Adipocyte (in vitro differentiated cells): ENCODE results near the gene CTR9.

Experiments used
- DNase-seq: peaks from one replicate; pipeline ENCODE4 v3.0.0-alpha.2; 2015; ENCODE audit warnings: low read depth
- H3K27me3 ChIP-seq: replicated peaks from 2 replicates; pipeline ENCODE4 v1.7.0; 2013; ENCODE audit warnings: mild to moderate bottlenecking, low read length, moderate library complexity; ENCODE audit not compliant: control insufficient read depth, insufficient read depth
- H3K36me3 ChIP-seq: 2 replicates; pipeline ENCODE4 v1.7.0; 2013; ENCODE audit warnings: low read length, mild to moderate bottlenecking, moderate library complexity; ENCODE audit not compliant: control insufficient read depth, insufficient read depth, severe bottlenecking
- H3K4me1 ChIP-seq: 2 replicates; pipeline ENCODE4 v1.7.0; 2013; ENCODE audit warnings: mild to moderate bottlenecking, low read length, moderate library complexity; ENCODE audit not compliant: control insufficient read depth, insufficient read depth
- H3K4me3 ChIP-seq: 2 replicates; pipeline ENCODE4 v1.7.0; 2013; ENCODE audit warnings: mild to moderate bottlenecking, low read length, moderate library complexity
- H3K9ac ChIP-seq: 2 replicates; pipeline ENCODE4 v1.7.0; 2013; ENCODE audit warnings: mild to moderate bottlenecking, low read length, moderate library complexity
- H3K9me3 ChIP-seq: 2 replicates; pipeline ENCODE4 v1.7.0; 2013; ENCODE audit warnings: mild to moderate bottlenecking, low read length, moderate library complexity; ENCODE audit not compliant: control insufficient read depth

Gene CTR9

DNA sequence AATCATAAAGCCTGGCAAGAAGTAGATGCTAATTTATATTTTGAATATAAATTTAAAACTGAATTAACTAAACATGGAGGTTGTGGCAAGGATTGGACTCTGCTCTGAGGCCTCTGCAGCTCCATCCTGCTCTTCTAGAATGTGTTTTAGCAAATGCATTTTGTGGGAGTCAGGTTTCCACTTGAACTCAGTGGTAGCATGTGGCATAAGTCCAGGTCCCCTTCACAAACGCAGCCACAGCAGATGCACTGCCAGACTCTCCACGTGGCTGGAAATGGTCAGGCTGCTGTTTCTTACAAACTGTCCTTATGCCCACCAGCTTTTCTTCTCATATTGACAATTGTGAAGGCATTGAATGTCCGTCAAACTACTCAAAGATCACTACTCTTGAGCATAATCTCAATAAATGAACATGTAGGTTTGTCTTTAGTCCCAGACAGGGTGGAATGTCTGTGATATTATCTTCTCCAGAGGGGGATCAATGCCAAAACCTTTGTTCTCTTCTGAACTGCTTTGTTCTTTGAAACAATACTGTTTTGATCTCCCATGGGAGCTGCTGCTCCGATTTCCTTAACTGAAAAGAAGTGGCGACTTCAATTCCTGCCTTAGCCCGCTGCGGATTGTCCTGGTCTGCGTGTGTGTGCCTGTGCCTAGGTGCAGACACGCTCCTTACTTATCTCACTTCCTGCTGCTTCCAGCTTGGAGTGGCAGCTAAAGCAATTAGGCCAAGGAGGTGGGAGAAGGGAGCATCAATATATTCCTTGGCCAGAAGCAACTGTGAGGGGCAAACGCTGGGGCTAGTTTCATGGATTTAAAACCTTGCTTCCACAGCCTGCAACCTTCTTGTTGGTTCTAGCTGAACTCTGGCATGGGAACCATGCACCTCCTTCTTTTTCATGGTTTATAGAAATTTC, 33.4 kb downstream of the CTR9 start:
- Histone ChIP-seq H3K4me3 (no peak overlapping the region), H3K36me3 (peaks cover 11% of the 10 kb centered on the region), H3K4me1 (peaks cover 4% of the 10 kb centered on the region), H3K27me3 (no peaks in the 10 kb centered on the region), H3K9ac (no peak overlapping the region), H3K9me3 (no peaks in the 10 kb centered on the region)
- no peak for DNase-seq

DNA sequence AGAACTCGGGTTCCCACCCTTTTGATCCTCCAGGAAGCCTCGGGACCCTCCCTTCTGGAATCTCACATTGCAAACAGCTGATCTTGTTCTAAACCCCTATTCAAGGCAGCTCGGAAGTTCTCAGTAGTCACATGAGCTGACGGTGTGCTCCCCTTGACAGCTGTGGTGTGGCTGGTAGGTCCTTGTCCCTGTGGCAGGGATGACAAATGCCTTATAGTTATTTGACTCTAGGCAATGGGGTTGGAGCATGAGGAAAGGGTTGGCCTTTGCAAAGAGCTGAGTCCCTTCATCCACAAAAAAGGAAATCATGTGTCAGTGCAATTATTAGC, 34.1 kb downstream of the CTR9 start:
- no peak for DNase-seq
- Histone ChIP-seq H3K9me3 (no peaks in the 10 kb centered on the region), H3K36me3 (peaks cover 4% of the 10 kb centered on the region), H3K4me3 (no peak overlapping the region), H3K27me3 (no peaks in the 10 kb centered on the region), H3K9ac (no peak overlapping the region), H3K4me1 (no peaks in the 10 kb centered on the region)

DNA sequence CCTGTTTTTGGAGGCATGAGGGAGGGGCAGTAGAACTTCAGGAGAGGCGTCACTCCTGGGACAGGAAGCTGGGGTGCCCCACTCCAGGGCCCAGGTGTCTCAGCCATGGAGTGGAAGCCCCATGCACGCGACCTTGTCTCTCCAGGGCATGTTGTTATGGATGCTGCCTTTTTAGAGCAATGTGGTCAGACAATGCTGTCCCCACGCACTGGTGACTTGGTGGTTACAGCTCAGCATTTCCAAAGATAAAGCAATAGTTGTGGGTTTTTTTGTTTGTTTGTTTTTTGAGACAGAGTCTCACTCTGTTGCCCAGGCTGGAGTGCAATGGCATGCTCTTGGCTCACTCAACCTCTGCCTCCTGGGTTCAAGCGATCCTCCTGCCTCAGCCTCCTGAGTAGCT, 35.4 kb downstream of the CTR9 start:
- no peak for DNase-seq
- Histone ChIP-seq H3K4me3 (no peak overlapping the region), H3K27me3 (no peaks in the 10 kb centered on the region), H3K4me1 (no peaks in the 10 kb centered on the region), H3K36me3 (no peaks in the 10 kb centered on the region), H3K9ac (no peak overlapping the region), H3K9me3 (no peaks in the 10 kb centered on the region)

DNA sequence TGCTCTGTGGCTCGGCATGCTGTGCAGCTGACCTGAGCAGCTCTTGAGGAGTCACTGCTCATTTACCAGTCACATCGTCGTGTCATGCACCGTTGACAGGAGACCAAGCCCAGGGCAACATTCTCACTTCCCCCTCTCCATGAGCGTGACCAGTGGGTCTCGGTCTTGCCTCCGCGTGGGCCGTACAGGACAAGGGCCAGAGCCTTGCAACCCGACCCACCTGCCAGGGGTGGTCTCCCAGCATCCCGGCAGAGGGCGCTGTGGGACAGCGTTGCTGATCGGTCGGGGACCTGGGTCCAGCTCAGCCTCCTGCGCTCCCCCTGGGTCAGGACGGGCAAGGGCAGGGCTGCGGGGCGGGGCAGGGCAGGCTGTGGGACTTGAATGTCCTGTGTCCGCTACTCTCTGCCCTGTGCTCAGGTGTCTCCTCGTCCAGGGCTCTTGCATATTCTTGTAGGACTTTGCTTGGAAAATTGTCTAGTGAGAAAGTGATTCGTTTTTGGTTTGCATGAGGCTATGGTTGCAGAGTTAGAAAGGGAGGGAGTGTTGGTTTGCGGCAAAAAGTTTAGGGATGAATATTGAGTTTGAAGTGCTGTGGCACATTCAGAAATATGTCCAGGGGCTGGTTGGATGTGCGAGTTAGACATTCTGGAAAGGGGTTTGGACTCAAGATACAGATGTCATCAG, 41.5 kb downstream of the CTR9 start:
- peak; percentile 93 for DNase-seq
- no peak overlapping the region for H3K4me3 ChIP-seq
- peaks cover 7% of the 10 kb centered on the region for H3K4me1 ChIP-seq
- H3K36me3 ChIP-seq: peaks cover 18% of the 10 kb centered on the region
- H3K27me3 ChIP-seq: no peaks in the 10 kb centered on the region
- H3K9ac ChIP-seq: no peak overlapping the region
- H3K9me3 ChIP-seq: no peaks in the 10 kb centered on the region

DNA sequence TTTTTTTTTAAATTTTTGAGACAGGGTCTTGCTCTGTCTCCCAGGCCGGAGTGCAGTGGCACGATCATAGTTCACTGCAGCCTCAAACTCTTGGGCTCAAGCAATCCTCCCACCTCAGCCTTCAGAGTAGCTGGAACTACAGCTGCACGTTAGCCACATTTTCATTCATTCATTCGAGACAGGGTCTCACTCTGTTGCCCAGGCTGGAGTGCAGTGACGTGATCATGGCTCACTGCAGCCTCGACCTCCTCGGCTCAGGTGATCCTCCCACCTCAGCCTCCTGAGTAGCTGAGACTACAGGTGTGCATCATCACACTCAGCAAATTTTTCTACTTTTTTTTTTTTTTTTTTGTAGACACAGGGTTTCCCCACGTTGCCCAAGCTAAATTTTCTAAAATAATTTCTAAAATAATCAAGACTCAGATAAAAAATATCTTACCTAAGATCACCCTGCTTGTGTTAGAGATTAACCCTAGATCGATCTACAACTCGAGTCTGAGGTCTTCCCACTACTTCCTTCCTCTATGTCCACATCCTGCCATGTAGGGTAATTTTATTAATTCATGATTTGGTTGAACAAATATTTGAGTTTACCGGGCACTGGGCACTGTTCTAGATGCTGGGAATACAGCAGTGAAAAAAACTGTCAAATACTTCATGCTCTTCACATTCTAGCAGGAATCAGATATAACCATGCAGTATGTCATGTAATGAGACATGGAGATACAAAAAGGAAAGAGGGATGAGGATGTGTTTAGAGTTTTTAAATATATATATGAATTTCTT, 42.6 kb downstream of the CTR9 start:
- DNase-seq: no peak
- peaks cover 29% of the 10 kb centered on the region for H3K36me3 ChIP-seq
- no peaks in the 10 kb centered on the region for H3K9me3 ChIP-seq
- H3K4me1 ChIP-seq: peaks cover 12% of the 10 kb centered on the region
- no peak overlapping the region for H3K9ac ChIP-seq
- no peaks in the 10 kb centered on the region for H3K27me3 ChIP-seq
- H3K4me3 ChIP-seq: no peak overlapping the region

DNA sequence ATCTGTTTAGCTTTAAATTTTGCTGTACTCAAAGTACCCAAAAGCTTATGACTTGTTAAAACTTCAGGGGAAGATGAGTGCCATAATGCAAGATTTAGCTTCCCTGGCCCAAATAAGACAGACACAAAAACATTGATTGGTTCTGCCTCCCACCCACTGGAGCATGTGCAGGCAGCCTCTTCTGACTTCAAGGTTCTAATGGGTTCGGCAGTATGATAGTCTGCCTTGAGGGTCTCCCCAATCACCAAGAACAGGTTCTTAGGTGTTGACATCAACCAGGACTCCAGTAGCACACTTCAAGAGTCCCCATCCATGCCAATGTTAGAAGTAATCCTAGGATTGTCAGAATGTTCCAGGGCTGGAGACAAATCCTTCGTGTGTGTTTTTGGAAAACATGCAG, 45.1 kb downstream of the CTR9 start:
- Histone ChIP-seq H3K36me3 (peaks cover 54% of the 10 kb centered on the region), H3K4me1 (peaks cover 16% of the 10 kb centered on the region), H3K4me3 (no peak overlapping the region), H3K9ac (no peak overlapping the region), H3K27me3 (no peaks in the 10 kb centered on the region), H3K9me3 (no peaks in the 10 kb centered on the region)
- no peak for DNase-seq

DNA sequence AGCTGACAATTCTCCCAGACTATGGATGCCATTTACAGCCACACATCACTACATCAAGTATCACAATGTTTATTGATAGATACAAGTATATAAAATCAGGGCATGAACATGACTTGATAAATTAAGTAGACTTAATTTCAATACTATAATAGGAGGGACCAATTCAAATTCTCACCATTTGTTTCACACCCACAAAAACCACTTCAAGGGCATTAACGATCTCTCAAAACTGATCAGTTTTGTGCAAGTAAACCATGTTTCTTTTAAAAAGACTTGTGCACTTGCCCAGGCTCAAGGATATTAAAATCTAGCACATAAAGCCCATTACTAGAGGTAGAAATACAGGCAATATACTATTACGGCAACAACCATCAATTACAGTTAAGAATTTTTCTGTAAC, 46.0 kb downstream of the CTR9 start:
- no peaks in the 10 kb centered on the region for H3K27me3 ChIP-seq
- H3K4me3 ChIP-seq: no peak overlapping the region
- H3K9me3 ChIP-seq: no peaks in the 10 kb centered on the region
- peaks cover 62% of the 10 kb centered on the region for H3K36me3 ChIP-seq
- no peak overlapping the region for H3K9ac ChIP-seq
- peaks cover 16% of the 10 kb centered on the region for H3K4me1 ChIP-seq
- DNase-seq: no peak

DNA sequence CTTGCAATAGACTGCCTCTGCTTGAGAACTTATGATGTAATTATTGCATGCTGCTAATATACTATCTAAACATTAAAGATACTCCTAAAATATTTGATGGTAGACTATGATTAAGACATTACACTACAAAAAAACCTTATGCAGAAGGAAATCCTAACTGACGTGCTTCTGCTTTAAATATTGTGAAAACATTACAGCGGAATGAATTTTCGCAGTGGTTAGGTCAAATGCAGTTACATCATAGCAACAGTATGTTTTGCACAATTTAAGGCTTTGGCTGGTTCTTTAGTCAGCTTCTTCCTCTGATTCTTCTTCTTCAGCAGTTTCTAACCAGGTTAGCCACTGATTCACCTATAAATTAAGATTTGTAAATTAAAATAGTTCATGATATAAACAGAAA, 46.5 kb downstream of the CTR9 start:
- peaks cover 68% of the 10 kb centered on the region for H3K36me3 ChIP-seq

DNA sequence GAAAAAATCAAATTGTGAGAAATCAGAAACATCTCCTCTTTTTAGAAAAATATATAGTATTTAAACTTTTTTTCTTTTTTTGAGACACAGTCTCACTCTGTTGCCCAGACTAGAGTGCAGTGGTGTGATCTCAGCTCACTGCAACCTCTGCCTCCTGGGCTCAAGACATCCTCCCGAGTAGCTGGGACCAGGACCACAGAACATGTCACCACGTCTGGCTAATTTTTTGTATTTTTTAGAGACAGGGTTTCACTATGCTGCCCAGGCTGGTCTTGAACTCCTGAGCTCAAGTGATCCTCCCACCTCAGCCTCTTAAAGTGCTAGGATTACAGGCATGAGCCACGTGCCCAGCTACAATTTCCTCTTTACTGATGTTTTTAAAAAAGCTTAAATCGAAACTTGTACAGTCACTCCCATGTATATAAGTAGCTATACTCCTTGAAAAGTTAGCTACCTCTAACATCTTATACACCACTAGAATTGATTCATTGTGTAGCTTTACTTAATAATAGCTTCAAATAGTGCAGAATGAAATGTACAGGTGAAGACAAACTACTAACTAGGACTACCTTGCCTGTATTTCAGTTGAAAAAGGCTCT, 47.4 kb downstream of the CTR9 start:
- peaks cover 77% of the 10 kb centered on the region for H3K36me3 ChIP-seq
- peak overlapping the region; percentile 2 for H3K9ac ChIP-seq
- DNase-seq: no peak
- H3K27me3 ChIP-seq: no peaks in the 10 kb centered on the region
- H3K4me3 ChIP-seq: no peak overlapping the region
- H3K4me1 ChIP-seq: peaks cover 16% of the 10 kb centered on the region
- no peaks in the 10 kb centered on the region for H3K9me3 ChIP-seq

More for the DNA sequence above, 46.5 kb downstream of the CTR9 start:
- no peaks in the 10 kb centered on the region for H3K27me3 ChIP-seq
- H3K9ac ChIP-seq: no peak overlapping the region
- H3K4me1 ChIP-seq: peaks cover 16% of the 10 kb centered on the region
- H3K9me3 ChIP-seq: no peaks in the 10 kb centered on the region
- no peak for DNase-seq
- H3K4me3 ChIP-seq: no peak overlapping the region

DNA sequence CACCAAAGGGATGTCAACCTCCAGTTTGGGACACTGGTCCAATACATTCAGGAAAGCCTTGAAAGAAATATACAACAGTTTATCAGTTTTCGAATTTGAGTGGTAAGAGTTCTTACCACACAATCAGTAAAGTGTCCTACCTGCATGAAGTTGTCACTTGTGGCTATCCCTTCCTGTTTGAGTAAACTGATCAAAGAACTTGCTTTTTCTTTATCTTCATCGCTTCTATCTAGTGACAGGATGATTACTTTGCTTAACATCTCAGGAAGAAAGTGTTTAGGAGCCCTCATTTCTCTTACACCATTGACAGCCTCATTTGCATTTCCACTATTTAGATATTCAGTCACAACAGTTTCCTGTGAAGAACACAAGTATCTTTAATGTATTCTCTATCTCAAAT, 49.2 kb downstream of the CTR9 start:
- Histone ChIP-seq H3K9me3 (no peaks in the 10 kb centered on the region), H3K27me3 (no peaks in the 10 kb centered on the region), H3K9ac (no peak overlapping the region), H3K36me3 (peaks cover 95% of the 10 kb centered on the region), H3K4me1 (peaks cover 33% of the 10 kb centered on the region), H3K4me3 (no peak overlapping the region)
- DNase-seq: no peak

DNA sequence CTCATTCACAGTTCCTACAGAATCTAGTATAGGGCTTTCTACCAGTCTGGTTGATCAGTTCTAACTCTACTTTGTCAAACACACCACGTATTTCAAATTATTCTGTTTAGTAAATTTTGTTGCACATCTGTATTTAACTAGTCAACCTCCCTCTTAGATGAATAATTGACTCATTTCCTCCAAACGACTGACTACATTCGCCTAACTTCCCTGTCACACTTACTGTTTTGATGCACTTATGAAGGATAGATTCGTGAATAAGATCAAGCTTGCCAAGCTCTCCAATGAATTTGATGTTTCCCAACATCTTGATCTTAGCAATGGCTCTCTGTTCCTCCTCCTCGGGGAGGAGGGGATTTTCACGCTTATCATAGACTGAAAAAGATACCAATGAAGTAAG, 52.6 kb downstream of the CTR9 start:
- no peak overlapping the region for H3K9ac ChIP-seq
- H3K9me3 ChIP-seq: no peaks in the 10 kb centered on the region
- H3K27me3 ChIP-seq: no peaks in the 10 kb centered on the region
- H3K36me3 ChIP-seq: peaks cover 85% of the 10 kb centered on the region
- DNase-seq: no peak
- H3K4me3 ChIP-seq: no peak overlapping the region
- peaks cover 38% of the 10 kb centered on the region for H3K4me1 ChIP-seq
